Thyroid gland (tissue), 4 donors: ENCODE results near the gene RNF220.

ENCODE experiments used
- CTCF ChIP-seq, 6 experiments: fragments of 200-600 bp in 3 of 6; fragments of 450-650 bp in 3 of 6; sonication (generic) in 3 of 6; IDR thresholded peaks; one replicate each; pipeline ENCODE4 v1.5.1; 2016 to 2019; ENCODE audit warnings: antibody characterized with exemption in 6 of 6, mild to moderate bottlenecking in 2 of 6, inconsistent platforms in 1 of 6, moderate library complexity in 1 of 6
- POLR2A ChIP-seq, 2 donors: fragments of 450-650 bp; IDR thresholded peaks; one replicate each; pipeline ENCODE4 v1.6.1; 2017; ENCODE audit warnings: antibody characterized with exemption in 2 of 2, mild to moderate bottlenecking in 2 of 2, moderate library complexity in 1 of 2

GRCh38 chr1:44553127-44553758 is 148.2 kb downstream of the RNF220 start:
- TF ChIP-seq CTCF (IDR thresholded peaks at IDR 0.05) (no peak), POLR2A (IDR thresholded peaks at IDR 0.05) (no peak)
